ENCODE data around the gene PGD. TPM values are rescaled to one million over a fixed set of nuclear protein-coding genes. Genes with fewer than 3 reads are reported as not detected.
"Not testable (repeated sequence)": the region's sequence is repeated elsewhere in the genome, so short reads cannot be mapped to it uniquely, and the experiment has no call there.

PGD gene
- total RNA-seq, 2 donors from 2014 or later, result 77.1 to 151 TPM

DNA sequence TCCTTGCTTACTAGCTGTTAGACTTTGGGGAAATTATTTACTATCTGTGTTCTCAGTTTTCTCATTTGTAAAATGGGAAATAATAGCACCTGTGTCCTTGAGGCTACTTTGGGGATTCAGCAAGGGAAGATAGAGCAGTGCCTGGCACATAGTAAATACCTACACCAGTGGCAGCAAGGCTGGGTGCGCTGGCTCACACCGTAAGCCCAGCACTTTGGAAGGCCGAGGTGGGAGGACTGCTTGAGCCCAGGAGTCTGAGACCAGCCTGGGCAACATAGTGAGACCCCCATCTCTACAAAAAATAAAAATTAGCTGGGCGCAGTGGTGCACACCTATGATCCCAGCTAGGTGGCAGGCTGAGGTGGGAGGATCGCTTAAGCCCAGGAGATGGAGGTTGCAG lies 22.8 kb downstream of the PGD start:
- WGBS, result 98% methylated on average over 5 of the region's 5 CpGs
- Histone ChIP-seq H3K4me3 (no peak overlapping the region), H3K9me3 (no peaks in the 10 kb centered on the region), H3K36me3 (peaks cover 0 to 8% of the 10 kb centered on the region in 2 donors), H3K4me1 (replicated peaks) (no peaks in the 10 kb centered on the region), H3K27ac (no peak overlapping the region), H3K27me3 (replicated peaks; ENCODE audit: insufficient read depth) (no peaks in the 10 kb centered on the region)
- TF ChIP-seq POLR2AphosphoS5 (IDR thresholded peaks at IDR 0.05), result no peak
- TF ChIP-seq CTCF (IDR thresholded peaks at IDR 0.05), result no peak
- no peak for TF ChIP-seq POLR2A (IDR thresholded peaks at IDR 0.05)
- no peak for DNase-seq (ENCODE audit: low spot score)
- intact Hi-C loops (cut with DNase I), result no loop called here

GRCh38 chr1:10424034-10424433 lies 25.2 kb downstream of the PGD start:
- no peak overlapping the region for H3K27ac ChIP-seq
- no peaks in the 10 kb centered on the region for H3K9me3 ChIP-seq
- intact Hi-C loops (cut with DNase I), result no loop called here
- H3K27me3 ChIP-seq (replicated peaks; ENCODE audit: insufficient read depth), result no peaks in the 10 kb centered on the region
- no peaks in the 10 kb centered on the region for H3K36me3 ChIP-seq
- 57% methylated on average over 9 of the region's 9 CpGs for WGBS
- no peaks in the 10 kb centered on the region for H3K4me1 ChIP-seq (replicated peaks)
- TF ChIP-seq POLR2A (IDR thresholded peaks at IDR 0.05) (no peak), CTCF (IDR thresholded peaks at IDR 0.05) (no peak), POLR2AphosphoS5 (IDR thresholded peaks at IDR 0.05) (no peak)
- DNase-seq (ENCODE audit: low spot score), result no peak
- H3K4me3 ChIP-seq, result no peak overlapping the region

GRCh38 chr1:10424651-10425050 lies 25.8 kb downstream of the PGD start:
- H3K27me3 ChIP-seq (replicated peaks; ENCODE audit: insufficient read depth), result no peaks in the 10 kb centered on the region
- no peaks in the 10 kb centered on the region for H3K9me3 ChIP-seq
- no peaks in the 10 kb centered on the region for H3K36me3 ChIP-seq
- no peak overlapping the region for H3K4me3 ChIP-seq
- no peaks in the 10 kb centered on the region for H3K4me1 ChIP-seq (replicated peaks)
- intact Hi-C loops (cut with DNase I), result loop anchor here (5.0 kb wide), 1 partner anchor 212 kb away; the partner anchor contains the start of gene KIF1B
- H3K27ac ChIP-seq, result no peak overlapping the region
- 83% methylated on average over 8 of the region's 8 CpGs for WGBS
- TF ChIP-seq POLR2AphosphoS5 (IDR thresholded peaks at IDR 0.05) (no peak), POLR2A (IDR thresholded peaks at IDR 0.05) (no peak), CTCF (IDR thresholded peaks at IDR 0.05) (no peak)
- DNase-seq (ENCODE audit: low spot score), result no peak

- H3K36me3 ChIP-seq; H3K4me3 ChIP-seq; DNase-seq (ENCODE audit: low spot score); H3K27me3 ChIP-seq (replicated peaks; ENCODE audit: insufficient read depth); H3K27ac ChIP-seq; H3K4me1 ChIP-seq (replicated peaks); H3K9me3 ChIP-seq: not testable (repeated sequence)
- intact Hi-C loops (cut with DNase I), result loop anchor here (5.0 kb wide), 1 partner anchor 214 kb away; the partner anchor contains the start of gene KIF1B
- WGBS, result 67% methylated on average over 21 of the region's 21 CpGs
Observed at GRCh38 chr1:10425826-10426534, 27.1 kb downstream of the PGD start.

DNA sequence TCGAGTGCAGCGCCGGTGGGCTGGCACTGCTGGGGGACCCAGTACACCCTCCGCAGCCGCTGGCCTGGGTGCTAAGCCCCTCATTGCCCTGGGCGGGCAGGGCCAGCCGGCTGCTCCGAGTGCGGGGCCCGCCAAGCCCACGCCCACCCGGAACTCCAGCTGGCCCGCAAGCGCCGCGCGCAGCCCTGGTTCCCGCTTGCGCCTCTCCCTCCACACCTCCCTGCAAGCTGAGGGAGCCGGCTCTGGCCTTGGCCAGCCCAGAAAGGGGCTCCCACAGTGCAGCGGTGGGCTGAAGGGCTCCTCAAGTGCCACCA lies 27.6 kb downstream of the PGD start:
- intact Hi-C loops (cut with DNase I), result loop anchor here (5.0 kb wide), 1 partner anchor 214 kb away; the partner anchor contains the start of gene KIF1B
- not testable (repeated sequence) for H3K36me3 ChIP-seq; H3K4me3 ChIP-seq; H3K4me1 ChIP-seq (replicated peaks); DNase-seq (ENCODE audit: low spot score); H3K9me3 ChIP-seq; H3K27ac ChIP-seq; H3K27me3 ChIP-seq (replicated peaks; ENCODE audit: insufficient read depth)
- 87% methylated on average over 10 of the region's 21 CpGs for WGBS

DNA sequence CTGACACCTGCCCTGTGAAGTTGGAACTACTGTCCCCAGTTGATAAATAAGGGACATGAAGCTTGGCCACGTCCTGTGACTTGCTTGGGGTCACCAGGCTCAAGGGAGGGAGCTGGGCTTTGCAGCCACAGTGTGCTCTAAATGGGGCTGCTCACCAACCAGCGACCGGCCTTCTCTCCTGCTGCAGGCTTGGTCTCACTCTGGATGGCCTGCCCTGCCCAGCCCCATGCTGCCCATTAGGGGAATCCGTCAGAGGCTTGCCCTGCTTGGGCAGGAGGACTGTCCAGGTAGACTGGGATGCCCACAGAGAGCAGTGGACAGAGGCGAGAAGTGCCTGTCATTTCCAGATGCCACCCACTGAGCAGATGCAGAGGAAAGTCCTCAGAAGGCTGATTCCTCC lies 30.1 kb downstream of the PGD start:
- no peak for TF ChIP-seq POLR2A (IDR thresholded peaks at IDR 0.05)
- no peak for TF ChIP-seq CTCF (IDR thresholded peaks at IDR 0.05)
- no peak for TF ChIP-seq POLR2AphosphoS5 (IDR thresholded peaks at IDR 0.05)
- intact Hi-C loops (cut with DNase I), result loop anchor here (1.0 to 5.0 kb wide), 2 partner anchors 51 to 217 kb away; partner anchors contain the start of gene KIF1B
- peaks cover 5% of the 10 kb centered on the region for H3K4me1 ChIP-seq (replicated peaks)
- WGBS, result 95% methylated on average over 5 of the region's 5 CpGs
- H3K27ac ChIP-seq, result no peak overlapping the region
- no peaks in the 10 kb centered on the region for H3K27me3 ChIP-seq (replicated peaks; ENCODE audit: insufficient read depth)
- H3K4me3 ChIP-seq, result no peak overlapping the region
- DNase-seq (ENCODE audit: low spot score), result no peak
- H3K36me3 ChIP-seq, result no peaks in the 10 kb centered on the region
- no peaks in the 10 kb centered on the region for H3K9me3 ChIP-seq

Measured in prostate gland (tissue), 2 donors.